ENCODE results near the gene NMT1.

Gene NMT1

DNA sequence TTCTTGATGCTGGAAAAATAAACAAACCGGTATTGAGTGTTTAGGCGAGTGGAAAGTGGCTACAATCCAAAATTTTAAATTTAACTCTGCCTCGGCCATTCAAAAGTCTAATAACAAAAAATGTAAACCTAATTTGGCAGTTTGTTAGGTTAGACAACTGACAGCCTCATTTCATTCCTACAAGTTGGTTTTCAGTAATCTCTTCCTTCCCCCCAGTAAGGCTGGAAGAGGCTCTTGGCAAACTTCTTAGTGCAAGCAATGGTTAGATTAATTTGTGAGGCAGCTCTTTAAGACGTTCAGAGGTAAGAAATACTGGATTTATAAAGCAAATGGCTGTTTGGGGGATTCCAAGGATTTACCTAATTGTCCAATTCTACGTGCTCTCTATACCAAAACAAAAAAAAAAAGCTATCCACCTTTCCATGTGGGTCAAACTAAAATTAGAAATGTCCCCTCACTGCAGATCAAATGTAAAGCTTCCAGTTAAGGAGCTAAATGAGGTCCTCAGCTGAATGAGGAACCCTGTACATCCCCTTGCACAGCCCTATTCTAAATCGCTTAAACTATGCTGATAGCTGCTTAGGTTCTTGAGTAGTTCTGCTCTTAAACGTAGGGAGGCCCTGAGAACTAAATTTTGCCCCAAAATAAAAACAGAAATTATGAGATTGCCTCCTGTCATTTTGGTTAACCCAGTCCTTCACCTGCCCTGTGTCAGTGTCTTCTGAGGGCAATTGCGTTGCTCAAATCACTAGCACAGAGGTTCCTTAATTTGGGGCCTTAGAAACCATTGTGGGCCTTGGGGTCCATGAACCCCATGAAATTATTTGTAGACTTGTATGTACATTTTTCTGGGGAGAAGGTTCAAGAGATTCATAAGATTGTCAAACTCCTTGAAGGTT lies 90.0 kb downstream of the NMT1 start:
- TF ChIP-seq TAF1 (IDR thresholded peaks at IDR 0.05; ENCODE audit: borderline replicate concordance, insufficient read depth, low read length) = no peak
- no peak for TF ChIP-seq FOXP2 (optimal IDR thresholded peaks at IDR 0.05; ENCODE audit: borderline replicate concordance, extremely low read depth, extremely low read length, insufficient read depth)

DNA sequence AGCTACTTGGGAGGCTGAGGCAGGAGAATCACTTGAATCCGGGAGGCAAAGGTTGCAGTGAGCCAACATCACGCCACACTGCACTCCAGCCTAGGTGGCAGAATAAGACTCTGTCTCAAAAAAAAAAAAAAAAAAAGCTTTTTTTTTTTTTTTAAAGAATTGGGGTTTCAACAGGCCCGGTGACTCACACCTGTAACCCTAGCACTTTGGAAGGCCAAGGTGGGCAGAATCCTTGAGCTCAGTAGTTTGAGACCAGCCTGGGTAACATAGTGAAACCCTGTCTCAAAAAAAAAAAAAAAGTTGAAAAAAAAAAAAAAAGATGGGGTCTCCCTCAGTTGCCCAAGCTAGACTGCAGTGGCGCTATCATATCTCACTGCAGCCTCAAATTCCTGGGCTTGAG lies 93.9 kb downstream of the NMT1 start:
- TF ChIP-seq, protein P1, sequence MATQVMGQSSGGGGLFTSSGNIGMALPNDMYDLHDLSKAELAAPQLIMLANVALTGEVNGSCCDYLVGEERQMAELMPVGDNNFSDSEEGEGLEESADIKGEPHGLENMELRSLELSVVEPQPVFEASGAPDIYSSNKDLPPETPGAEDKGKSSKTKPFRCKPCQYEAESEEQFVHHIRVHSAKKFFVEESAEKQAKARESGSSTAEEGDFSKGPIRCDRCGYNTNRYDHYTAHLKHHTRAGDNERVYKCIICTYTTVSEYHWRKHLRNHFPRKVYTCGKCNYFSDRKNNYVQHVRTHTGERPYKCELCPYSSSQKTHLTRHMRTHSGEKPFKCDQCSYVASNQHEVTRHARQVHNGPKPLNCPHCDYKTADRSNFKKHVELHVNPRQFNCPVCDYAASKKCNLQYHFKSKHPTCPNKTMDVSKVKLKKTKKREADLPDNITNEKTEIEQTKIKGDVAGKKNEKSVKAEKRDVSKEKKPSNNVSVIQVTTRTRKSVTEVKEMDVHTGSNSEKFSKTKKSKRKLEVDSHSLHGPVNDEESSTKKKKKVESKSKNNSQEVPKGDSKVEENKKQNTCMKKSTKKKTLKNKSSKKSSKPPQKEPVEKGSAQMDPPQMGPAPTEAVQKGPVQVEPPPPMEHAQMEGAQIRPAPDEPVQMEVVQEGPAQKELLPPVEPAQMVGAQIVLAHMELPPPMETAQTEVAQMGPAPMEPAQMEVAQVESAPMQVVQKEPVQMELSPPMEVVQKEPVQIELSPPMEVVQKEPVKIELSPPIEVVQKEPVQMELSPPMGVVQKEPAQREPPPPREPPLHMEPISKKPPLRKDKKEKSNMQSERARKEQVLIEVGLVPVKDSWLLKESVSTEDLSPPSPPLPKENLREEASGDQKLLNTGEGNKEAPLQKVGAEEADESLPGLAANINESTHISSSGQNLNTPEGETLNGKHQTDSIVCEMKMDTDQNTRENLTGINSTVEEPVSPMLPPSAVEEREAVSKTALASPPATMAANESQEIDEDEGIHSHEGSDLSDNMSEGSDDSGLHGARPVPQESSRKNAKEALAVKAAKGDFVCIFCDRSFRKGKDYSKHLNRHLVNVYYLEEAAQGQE (IDR thresholded peaks at IDR 0.05; ENCODE audit: insufficient read depth in 1 of 2, low read depth in 2 of 2, low read length in 2 of 2) = no peak
- no peak for TF ChIP-seq FOXP2 (optimal IDR thresholded peaks at IDR 0.05; ENCODE audit: borderline replicate concordance, extremely low read depth, extremely low read length, insufficient read depth)
- no peak for TF ChIP-seq POLR2AphosphoS5 (IDR thresholded peaks at IDR 0.05; ENCODE audit: low read depth, low read length)
- no peak for TF ChIP-seq TAF1 (IDR thresholded peaks at IDR 0.05; ENCODE audit: borderline replicate concordance, insufficient read depth, low read length)
- no peak for TF ChIP-seq SIN3A (IDR thresholded peaks at IDR 0.05; ENCODE audit: borderline replicate concordance, insufficient read depth, low read length)

DNA sequence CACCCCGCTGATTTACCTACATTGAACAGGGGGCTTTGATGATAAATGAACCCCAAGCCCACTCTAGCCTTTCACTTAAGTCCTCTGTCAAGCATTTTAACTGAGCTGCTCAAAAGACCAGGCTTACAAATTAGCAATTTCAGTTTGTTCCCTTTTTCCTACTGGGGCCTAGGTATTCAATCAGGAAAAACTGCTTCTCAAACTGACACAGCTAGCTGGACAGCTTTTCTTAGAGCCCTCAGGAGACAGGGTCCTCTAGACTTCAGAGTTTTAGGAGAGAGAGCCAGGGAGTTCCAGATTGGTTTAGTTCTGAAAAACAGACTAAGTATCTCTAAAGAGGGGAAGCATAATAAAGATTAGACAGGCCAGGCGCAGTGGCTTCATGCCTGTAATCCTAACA lies 94.4 kb downstream of the NMT1 start:
- TF ChIP-seq TAF1 (IDR thresholded peaks at IDR 0.05; ENCODE audit: borderline replicate concordance, insufficient read depth, low read length) (no peak), SIN3A (IDR thresholded peaks at IDR 0.05; ENCODE audit: borderline replicate concordance, insufficient read depth, low read length) (no peak), FOXP2 (optimal IDR thresholded peaks at IDR 0.05; ENCODE audit: borderline replicate concordance, extremely low read depth, extremely low read length, insufficient read depth) (no peak), POLR2AphosphoS5 (IDR thresholded peaks at IDR 0.05; ENCODE audit: low read depth, low read length) (no peak)
- TF ChIP-seq, protein P1 (IDR thresholded peaks at IDR 0.05; ENCODE audit: insufficient read depth in 1 of 2, low read depth in 2 of 2, low read length in 2 of 2) = no peak

DNA sequence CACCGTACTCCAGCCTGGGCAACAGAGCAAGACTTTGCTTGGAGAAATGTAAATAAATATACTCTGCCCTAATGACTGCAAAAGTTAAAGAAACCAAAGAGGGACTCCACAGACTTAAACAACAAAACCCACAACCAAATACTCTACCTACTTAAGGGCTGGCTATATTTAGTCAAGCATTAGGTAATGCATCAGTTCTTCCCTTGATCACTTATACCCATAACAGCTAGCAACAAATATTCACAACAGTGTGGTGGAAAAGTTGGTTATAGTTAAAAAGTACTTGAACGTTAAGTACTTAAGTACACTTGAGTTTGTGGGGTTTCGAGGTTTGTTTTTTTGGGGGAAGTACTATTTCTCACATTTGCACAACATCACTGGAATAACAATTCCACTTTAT lies 95.1 kb downstream of the NMT1 start:
- TF ChIP-seq POLR2AphosphoS5 (IDR thresholded peaks at IDR 0.05; ENCODE audit: low read depth, low read length) (no peak), TAF1 (IDR thresholded peaks at IDR 0.05; ENCODE audit: borderline replicate concordance, insufficient read depth, low read length) (no peak), FOXP2 (optimal IDR thresholded peaks at IDR 0.05; ENCODE audit: borderline replicate concordance, extremely low read depth, extremely low read length, insufficient read depth) (no peak), SIN3A (IDR thresholded peaks at IDR 0.05; ENCODE audit: borderline replicate concordance, insufficient read depth, low read length) (no peak)
- TF ChIP-seq, protein P1 (IDR thresholded peaks at IDR 0.05; ENCODE audit: insufficient read depth in 1 of 2, low read depth in 2 of 2, low read length in 2 of 2) = no peak
